ENCODE results near the gene CPNE2.

The CPNE2 gene

DNA sequence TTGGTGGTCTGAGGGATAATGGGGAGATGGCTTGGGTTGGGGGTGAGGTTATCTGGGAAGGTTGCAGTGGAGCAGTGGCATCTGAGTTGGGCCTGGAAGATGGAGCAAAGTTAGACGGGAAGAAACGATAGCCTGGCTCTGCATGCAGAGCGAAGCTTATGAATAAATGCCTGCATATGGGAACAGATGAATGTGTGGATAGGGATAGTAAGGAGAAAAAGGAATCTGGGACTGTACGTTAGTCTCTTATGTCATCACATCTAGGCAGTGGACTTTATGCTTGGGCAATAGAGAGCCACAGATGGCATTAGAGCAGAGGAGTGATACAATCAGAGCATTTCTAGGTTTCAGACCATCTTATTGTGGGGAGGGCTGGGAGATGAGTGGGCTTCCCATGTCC lies 33.0 kb downstream of the CPNE2 start:
- TF ChIP-seq, protein P1, sequence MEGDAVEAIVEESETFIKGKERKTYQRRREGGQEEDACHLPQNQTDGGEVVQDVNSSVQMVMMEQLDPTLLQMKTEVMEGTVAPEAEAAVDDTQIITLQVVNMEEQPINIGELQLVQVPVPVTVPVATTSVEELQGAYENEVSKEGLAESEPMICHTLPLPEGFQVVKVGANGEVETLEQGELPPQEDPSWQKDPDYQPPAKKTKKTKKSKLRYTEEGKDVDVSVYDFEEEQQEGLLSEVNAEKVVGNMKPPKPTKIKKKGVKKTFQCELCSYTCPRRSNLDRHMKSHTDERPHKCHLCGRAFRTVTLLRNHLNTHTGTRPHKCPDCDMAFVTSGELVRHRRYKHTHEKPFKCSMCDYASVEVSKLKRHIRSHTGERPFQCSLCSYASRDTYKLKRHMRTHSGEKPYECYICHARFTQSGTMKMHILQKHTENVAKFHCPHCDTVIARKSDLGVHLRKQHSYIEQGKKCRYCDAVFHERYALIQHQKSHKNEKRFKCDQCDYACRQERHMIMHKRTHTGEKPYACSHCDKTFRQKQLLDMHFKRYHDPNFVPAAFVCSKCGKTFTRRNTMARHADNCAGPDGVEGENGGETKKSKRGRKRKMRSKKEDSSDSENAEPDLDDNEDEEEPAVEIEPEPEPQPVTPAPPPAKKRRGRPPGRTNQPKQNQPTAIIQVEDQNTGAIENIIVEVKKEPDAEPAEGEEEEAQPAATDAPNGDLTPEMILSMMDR (IDR thresholded peaks at IDR 0.05; ENCODE audit: low read length, missing control alignments), result no peak
- no peak overlapping the region for H3K4me3 ChIP-seq (replicated peaks; ENCODE audit: low read depth, low read length)
- no peak for DNase-seq (ENCODE audit: low read depth)

DNA sequence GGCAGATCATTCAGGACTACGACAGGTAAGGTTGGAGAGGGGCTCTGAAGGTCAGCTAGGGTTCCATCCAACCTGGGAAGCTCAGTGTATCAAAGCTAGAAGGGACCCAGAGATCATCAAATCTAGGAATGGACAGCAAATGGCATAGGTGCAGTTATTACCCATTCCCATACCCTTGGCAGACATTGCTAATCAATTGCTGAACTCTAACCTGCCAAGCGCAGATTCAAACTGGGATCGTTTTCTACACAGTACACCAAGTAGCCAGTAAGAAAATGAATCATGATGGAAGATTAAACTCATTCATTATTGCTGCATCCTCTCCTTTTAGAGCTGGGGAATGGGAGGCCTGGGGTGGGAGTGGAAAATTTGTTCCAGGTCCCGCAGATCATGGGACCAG lies 33.6 kb downstream of the CPNE2 start:
- DNase-seq (ENCODE audit: low read depth), result no peak
- TF ChIP-seq, protein P1 (IDR thresholded peaks at IDR 0.05; ENCODE audit: low read length, missing control alignments), result no peak
- no peak overlapping the region for H3K4me3 ChIP-seq (replicated peaks; ENCODE audit: low read depth, low read length)

DNA sequence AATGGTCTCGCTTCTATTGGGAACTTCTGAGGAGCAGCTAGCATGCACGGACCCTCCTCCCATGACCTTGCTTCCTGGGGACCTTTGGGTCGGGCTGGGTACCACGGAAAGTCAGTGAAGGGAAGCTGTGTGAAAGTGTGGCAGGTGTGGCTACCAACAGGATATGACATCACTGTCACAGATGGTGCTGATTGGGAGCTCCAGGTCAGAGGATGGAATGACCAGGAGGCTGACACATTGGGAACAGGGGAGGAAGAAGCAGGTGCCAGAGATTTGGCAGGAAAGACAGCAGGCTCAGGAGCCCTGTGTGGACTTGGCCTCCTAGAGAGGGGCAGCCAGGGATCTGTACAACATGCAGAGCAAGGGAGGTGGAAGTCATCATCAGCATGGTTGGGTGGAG lies 34.0 kb downstream of the CPNE2 start:
- TF ChIP-seq, protein P1 (IDR thresholded peaks at IDR 0.05; ENCODE audit: low read length, missing control alignments), result no peak
- DNase-seq (ENCODE audit: low read depth), result no peak
- no peak overlapping the region for H3K4me3 ChIP-seq (replicated peaks; ENCODE audit: low read depth, low read length)

DNA sequence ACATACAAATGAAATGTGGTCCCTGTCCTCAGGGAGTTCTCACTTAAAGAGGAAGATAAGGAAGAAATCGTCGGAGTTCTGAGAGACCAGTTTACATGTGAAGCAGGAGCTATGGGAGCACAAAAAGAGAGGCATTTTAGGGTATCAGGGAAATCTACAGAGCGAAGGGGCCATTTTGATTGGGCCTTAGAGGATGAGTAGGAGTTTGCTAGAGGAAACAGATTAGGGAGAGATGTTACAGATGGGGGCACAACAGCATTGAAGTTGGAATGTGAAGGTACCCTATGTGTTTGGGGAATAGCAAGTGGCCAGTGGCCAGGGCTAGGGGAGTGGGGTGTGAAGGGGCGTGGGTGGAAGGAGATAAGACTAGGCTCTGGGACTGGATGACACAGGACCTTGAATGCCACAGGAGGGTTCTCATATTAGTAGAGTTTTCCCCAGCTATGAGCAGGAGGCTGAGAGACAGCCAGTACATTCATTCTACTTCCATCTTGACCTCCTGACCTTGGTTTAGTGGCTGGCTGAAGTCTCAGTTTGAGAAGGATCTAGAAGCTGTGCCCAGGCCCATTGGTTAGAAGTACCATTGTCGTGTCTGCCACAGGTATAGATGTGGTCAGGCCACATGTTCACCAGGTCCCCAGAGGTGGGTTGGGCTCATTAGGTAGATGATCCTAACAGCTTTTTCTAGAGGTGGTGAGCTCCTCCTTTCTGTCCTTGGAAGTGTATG lies 34.8 kb downstream of the CPNE2 start:
- DNase-seq (ENCODE audit: low read depth), result no peak
- TF ChIP-seq, protein P1 (IDR thresholded peaks at IDR 0.05; ENCODE audit: low read length, missing control alignments), result no peak

DNA sequence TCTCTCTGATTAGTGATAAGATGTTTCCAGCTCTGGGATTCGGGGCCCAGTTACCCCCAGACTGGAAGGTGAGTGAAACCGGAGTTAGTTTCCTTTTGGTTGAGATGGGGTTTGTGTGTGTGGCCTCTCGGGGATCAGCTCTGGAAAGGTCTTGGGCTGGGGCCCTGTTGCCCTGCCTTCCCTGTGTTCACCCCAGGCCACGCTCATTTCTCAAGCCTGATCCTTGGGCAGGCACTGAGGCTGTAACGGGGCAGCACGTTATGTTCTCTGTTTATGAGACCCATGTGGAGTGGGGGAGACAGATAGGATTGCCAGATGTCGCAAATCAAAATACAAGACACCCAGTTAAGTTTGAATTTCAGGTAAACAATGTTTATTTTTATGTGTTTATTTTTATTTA lies 35.5 kb downstream of the CPNE2 start:
- TF ChIP-seq, protein P1 (IDR thresholded peaks at IDR 0.05; ENCODE audit: low read length, missing control alignments), result no peak
- no peak for DNase-seq (ENCODE audit: low read depth)
- H3K4me3 ChIP-seq (replicated peaks; ENCODE audit: low read depth, low read length), result no peak overlapping the region

More for the DNA sequence above, 34.8 kb downstream of the CPNE2 start:
- no peak overlapping the region for H3K4me3 ChIP-seq (replicated peaks; ENCODE audit: low read depth, low read length)

DNA sequence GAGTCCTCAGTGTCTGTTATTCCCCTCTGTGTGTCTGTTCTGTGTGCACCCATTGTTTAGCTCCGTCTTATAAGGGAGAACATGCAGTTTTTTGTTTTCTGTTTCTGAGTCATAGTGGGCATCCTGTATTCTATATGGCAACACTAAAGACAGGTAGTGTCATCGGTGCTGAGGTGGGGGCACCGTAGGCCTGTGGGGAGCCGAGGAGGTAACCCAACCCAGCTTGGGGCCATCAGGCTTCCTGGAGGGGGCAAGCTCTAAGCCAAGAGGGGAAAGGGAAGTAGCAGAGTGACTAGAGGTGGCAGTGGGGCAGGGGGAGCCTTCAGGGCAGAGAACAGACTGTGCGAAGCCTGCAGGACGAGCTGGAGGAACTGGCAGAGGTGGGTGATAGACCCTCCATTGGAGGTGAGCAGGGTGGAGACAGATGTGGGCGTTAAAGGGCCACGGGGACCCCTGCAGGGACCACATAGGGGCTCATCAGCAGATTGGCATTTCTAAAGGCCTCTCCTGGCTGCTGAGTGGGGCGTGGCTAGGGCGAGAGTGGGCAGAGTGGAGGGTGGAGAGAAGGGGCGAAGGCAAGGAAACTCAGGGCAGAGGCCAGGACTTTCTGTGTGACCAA lies 36.5 kb downstream of the CPNE2 start:
- DNase-seq (ENCODE audit: low read depth), result no peak
- TF ChIP-seq, protein P1 (IDR thresholded peaks at IDR 0.05; ENCODE audit: low read length, missing control alignments), result no peak
- no peak overlapping the region for H3K4me3 ChIP-seq (replicated peaks; ENCODE audit: low read depth, low read length)

DNA sequence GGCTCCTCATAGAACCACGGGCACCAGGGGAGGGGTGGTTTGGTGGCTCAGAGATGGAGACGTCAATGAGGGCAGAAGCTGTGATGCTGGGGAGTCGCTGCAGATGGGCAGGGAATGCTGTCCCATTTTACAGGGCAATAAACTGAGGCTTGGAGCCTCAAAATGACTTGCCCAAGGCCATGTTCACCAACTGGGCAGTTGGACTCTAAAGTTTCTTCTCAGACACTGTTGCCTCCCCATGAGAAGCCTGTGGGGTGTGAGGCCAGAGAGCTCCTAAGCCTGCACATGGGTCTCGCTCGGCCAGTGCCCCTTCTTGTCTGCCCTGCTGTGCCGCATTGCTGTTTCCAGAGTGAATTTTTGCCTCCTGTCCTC lies 38.6 kb downstream of the CPNE2 start:
- TF ChIP-seq, protein P1 (IDR thresholded peaks at IDR 0.05; ENCODE audit: low read length, missing control alignments), result no peak
- DNase-seq (ENCODE audit: low read depth), result no peak
- no peak overlapping the region for H3K4me3 ChIP-seq (replicated peaks; ENCODE audit: low read depth, low read length)

Data from fibroblast of pulmonary artery (primary cell).